ENCODE results near the gene NFIA.

The NFIA gene

DNA sequence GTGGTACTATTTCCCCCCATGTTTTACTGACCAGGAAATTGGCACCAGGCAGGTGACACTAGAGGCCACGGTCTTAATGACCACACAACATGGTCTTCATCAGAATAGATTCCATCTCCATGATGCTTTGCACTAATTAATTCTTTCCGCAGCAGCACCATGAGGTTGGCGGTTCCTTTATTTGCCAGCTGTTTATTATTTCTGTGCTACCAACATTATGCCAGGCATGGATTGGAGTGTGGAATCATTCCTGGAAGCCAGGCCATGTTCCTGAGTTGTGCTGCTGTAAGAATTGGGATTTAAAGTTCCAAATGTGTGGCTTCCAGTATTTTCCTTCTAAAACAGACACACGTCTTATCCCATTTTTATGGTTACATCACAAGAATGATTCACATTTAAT, 107.8 kb downstream of the NFIA start:
- no peak for DNase-seq

DNA sequence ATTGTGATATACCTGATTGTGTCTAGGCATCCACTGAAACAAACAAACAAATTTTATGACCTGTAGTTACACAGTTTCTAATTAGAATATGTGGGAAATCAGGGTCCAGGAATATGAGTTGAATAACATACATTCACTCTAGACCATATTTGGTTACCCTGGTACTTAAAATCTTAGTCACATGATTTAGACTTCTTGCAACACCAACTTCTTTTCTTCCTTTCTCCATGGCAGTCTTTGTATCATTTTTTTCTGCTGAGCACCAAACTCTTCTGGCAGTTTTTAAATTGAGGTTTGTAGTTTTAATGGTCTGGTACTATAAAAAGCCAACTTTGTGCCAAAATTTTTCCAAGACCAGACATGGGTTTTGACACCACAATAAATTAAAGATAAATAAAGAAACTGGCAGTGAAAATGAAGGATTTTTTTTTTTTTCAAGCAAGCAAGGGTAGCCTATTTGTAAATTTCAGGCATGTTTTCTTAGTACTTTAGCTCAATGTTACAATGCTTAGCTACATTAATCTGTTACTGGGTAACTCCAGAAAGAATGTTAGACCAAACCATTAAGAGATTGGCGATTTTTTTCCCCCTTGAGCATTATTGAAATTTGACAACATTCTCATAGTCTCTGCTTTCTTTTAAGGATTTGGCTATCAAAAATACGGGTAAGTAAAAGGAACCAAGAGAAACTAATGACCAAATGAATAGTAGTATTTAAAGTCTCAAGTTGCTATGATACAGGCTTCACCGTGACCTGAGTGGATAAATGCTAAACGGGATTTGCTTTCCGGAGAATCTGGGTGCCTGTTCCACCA, 108.5 kb downstream of the NFIA start:
- no peak for DNase-seq

DNA sequence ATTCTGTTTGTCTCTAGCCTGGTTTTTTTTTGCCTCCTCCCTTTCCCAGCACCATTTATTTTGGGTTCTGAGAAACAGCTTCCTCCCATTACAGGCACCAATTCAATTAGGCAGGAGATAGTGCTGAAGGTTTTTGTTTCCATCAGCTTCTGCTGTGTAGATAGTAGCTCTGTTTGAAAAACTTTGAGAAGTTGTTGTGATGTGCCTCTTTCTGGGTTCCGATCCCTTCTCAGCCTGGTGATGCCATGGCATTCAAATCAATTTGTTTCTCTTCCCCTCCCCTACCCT, 109.0 kb downstream of the NFIA start:
- no peak for DNase-seq

DNA sequence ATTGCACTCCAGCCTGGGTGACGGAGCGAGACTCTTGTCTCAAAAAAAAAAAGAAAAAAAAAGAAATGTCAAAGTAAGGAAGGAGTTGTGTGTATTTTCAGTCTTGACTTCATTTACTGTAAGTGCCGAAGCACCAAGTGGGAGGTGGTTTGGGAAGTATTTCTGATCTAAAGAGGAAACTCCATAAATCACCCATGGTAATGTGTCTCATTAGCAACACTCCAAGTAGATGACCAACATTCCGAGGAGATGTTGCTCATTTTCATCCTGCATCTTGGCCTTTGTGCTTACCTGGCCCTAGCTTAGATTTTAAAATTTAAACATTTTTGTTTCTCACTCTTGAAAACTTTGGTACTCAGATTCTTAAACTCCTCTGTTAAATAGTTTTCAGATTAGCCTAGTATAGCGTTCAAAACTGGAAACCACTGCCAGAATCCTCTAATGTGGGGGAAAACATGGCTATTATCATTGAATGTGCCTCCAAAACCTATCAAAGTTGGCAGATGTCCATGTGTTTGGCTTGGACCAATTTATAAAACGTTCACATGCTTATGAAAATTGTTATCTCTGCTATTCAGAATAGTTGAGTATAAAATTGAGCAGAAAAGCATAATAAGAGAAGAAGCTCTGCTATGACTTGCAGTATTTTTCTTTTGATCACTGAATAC, 110.4 kb downstream of the NFIA start:
- no peak for DNase-seq

DNA sequence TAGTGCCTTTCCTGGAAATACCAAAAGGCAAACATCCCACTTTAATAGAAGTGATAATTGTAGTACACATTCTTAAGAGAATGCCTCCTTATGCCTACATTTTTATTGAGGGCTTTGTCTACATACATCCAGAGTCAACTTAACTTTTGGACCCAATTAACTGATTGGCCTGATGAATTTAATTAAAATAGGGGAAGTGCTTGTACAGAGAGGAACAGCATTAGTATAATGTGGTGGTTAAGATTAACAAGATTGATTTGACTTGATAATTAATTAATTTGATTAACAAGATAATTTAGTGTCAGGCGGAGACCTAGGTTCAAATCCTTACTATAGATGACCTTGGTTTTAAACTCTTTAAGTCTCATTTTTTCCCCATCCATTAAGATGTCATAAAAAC, 111.4 kb downstream of the NFIA start:
- DNase-seq, result no peak

DNA sequence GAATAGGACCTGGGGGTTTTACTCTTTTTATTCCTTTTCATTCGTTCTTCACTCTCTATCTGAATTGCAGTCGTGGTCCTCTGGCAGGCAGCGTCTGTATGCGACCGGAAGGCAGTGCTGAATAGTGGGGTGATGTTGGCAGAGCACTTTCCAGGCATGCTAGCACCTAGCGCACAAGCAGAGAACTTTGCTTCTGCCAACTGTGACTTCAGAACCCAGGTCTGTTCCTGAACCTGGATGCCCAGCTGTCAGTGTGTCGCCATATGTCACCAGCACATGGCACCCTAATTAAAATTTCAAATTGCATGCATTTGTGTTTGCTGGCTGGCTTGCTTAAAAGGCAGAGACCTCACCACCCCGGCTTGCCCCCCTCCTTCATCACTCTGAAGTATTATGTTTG, 116.2 kb downstream of the NFIA start:
- no peak for DNase-seq

DNA sequence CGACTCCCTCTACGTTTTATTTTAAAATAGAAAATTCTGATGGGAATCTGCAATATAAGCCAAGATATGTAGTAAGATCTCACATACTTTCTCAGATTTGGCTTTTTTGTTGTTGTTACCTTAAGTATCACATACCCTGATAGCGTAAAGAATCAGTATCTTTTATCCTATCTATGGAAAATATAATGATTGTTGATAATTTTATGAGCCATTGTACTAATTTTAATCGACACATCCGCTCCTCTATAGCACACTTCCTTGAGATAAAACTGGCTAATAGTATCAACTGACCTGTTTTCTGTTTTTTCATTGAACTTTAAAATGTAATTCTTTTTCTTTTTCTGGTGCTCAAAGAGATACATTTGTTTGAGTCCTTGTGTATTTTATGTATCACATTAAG, 118.7 kb downstream of the NFIA start:
- no peak for DNase-seq

DNA sequence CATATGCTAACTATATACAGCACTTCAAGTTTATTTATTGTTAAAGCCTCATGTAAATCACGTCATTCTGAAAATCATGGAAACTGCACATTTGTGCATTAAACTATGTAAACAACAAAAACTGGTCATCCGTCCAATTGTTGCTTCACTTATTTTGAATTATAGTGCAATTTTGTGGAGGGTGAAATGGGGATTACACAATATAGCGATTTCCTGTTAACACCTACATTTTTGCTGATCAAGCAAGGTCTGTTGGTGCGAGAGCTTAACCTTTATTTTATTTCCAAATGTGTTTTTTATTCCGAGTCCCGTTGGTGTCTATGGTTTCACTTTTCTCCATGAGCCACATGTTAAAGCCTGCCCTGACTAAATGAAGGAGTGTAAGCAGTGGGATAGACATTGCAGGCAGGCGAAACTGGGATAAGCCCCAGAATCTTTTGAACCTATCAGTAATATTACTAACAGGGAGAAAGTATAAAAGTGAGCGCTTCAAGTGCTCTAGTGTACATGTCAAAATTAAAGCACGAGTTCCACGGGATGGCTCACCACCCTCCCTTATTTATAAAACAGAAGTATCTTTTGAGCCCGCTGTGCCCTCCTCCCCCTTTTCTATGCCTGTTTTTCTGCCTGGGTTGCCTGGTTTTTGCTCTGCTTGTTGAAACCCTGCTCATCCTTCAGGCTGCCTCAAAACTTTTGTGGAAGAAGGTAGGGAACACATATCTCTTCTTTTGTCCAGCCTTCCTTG, 120.7 kb downstream of the NFIA start:
- no peak for DNase-seq

DNA sequence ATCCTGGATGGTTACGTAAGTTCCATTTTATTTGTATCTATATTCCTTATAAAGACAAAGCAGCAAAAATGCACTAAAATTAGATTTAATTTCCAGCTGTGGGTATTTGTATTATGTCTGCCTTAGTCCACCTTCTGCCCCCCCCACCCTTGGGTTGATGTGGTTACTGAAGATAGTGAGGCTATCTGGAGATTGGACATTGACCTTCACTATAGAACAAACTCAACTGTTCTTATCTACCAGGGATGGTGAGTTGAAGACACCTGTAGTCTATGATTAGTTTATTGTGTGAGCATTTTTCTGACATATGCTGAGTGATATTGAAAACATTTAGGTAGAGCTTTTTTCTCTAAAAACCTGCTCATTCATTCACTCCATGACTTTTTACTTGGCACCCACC, 122.2 kb downstream of the NFIA start:
- DNase-seq, result no peak

DNA sequence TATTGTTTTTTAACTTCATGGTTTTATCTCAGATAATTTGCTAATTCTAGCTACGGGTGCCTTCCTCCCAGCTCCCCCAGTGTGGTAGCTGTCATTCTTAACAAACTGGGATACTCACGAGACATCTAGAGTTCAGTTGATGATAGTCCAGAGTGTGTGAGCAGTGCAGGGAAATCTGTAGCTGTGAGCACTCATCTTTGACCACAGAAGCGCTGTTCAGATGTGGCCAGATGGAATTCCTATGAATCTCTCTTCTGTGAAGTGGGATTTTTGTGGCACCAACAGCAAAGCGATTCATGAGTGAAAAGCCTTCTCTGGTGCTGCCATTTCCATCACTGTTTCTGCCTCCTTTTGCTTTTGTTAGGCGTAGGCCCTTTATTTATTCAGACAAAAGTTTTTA, 125.1 kb downstream of the NFIA start:
- DNase-seq, result no peak

DNA sequence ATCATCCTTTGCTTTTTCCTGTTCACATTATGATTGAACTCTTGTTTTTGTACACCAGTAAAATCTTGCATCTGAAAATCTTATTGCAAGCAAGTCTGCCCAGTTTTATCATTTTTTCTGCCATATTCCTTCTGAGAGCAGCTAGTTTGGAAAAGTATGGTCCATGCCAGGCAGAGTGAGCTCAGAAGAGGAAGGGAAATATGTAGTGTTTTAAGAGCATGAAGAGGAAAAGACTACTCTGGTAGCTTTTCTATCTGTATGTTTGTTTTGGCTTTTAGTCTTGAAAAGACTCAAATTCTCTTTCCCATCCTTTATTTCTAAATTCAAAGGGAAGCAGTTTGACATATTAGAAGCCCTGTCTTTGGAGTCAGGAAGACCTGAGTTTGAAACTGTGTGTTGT, 125.8 kb downstream of the NFIA start:
- DNase-seq, result no peak

DNA sequence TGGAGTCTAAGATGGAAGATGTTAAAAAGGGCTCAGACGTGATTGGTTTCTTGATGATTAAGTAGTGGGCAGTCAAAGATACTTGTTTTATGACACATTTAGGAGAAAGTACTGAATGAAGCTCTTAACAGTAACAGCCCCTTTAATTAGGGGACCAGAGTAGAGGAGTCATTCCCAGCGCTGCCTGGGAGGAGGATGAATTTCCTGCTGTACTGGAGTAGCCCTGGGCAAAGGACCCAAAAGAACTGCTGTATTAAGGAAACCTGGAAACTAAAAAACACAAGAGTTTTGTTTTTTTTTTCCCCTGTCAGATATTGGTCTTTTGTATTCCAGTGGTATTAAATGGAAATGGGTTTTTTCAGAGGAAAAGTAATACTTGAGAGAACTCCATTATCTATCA, 126.5 kb downstream of the NFIA start:
- no peak for DNase-seq

DNA sequence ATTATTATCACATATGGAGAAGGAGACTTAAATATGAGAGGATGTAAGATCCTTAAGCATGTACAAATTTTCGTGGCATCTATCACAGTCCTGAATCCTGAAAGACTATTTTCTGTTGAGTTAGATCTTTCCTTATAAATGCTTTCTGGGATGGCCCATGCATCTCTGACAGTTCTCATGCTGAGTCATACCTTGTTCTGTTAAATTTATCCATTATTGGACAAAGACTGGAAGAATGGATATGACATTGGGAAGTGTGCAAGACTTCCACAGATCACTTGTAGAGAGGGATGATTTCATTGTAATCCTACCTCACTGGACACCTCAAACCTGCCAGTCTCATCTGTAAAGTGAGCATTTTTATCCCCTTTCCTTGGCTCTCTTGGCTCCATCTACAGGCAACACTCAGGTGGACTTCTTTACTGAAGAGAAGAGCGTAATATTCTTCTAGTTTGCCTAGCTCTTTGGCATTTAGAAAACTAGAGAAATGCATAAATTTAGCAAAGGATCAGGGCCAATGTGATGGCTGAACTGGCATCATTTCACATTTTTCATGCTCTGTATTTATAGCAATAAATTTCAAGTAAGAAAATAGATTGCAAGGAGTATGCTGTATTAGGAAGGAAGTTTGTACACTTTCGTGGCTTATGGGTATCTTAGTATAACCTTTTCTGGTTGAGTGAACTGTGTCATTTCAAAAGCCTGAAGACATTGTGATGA, 128.2 kb downstream of the NFIA start:
- DNase-seq, result no peak

DNA sequence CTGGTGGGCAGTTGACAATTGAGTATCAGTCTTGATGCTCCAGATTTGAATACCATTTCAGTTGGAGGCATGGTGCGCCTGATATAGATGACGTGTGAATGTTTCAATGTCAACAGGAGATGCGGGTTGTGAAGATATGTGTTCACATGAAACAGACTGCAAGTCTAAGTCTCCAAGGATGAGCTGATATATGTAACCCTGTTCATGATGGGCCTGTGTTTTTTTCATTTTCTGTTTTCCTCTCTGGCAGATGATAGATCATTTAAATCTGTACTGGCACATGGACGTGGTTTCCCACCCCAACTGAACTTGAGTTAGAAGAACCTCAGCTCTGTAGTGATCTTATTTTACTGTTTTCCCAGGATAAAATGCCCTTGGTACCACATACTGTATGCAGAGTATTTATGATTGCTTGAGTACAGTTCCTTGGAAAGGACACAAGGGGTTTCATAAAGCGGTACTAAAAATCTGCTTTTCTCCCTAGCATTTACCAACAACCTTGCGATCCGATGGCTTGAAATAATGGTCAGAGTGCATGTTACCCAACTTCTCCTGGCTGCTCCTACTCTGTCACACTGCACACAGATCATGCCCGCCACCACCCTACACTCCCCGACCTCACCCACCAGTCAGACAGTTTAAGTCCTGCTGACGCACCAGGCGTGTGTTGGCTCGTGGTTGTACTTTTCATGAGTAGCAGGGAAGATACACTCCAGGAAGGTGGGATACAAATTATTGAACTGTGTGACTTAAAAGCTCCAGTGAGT, 131.1 kb downstream of the NFIA start:
- DNase-seq, result no peak

DNA sequence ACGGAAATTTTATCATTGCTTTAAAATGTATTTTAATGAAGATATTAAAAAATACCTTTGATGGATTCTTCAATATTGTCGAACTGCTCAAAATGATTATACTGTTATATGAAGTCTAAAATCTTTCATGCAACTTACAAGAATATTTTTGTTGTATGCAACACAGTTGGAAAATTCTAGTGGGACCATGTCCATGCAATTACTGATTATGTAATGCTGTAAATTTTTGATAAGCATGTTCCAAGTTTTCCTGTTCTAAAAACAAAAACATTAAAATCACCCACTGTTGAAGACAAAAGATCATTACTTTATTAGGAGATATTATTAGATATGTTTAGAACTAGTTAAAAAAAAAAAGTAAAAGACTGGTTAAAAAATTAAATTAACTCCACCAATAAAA, 132.8 kb downstream of the NFIA start:
- no peak for DNase-seq

DNA sequence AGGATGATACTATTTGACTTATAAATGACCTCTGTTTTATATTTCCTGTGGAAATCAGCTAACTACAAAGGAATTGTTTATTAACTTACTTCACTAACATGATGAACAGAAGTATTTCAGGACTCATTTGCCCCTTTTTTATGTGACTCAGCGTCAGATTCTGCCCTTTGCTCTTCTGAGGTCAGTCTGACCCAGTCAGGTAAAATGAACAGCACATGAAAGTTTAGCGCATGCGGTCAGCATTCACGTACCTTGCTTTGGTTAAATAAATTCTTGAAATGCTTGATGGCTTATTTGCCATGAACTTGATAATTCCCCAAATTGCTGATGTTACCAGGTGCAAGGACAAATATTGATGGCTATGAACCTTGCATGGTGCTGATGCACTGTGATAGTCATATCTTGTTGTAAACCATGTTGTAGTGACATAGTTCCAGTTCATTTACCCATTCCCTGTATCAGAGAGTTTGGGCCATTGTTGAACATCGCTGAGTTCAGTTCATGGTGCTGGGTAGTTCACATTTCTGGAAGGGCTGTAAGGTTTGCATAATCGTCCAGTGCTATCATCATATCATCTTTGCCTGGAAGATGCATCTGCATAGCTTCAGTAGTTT, 133.4 kb downstream of the NFIA start:
- DNase-seq, result no peak

DNA sequence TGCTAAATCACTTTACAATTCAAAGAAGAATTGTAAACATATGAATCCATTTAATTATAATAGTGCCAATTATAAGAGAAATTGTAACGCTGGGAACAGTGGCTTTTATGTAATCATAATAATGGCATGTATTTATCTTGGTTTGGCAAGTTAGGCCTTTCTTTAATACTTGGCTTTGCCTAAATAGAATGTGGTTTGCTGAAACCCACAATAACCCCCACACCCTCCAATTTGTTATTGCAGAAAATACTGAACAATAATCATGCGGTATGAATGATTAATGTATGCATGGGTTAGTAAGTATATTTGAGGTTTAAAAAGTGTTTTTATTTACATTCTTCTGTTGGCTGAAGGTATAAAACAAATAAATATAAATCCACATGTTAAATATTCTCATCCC, 138.2 kb downstream of the NFIA start:
- DNase-seq, result no peak

DNA sequence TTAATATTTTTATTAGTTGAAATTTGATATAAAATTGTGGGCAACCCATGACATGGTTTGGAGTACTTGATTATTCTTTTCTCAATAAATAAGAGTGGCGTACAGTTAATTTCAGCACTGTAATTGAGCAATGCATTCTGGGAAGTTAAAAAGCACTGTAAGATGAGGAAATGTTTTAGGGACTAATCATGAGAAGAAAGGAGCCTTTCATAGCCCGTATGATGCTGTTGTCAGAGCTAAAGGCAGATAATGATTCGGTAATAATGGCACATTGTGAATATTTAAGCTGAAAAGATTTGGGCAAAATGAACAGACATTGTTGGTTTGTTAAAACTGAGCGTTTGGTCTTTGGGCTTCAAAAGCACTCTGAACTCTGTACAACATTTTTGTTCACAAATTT, 139.3 kb downstream of the NFIA start:
- DNase-seq, result no peak

DNA sequence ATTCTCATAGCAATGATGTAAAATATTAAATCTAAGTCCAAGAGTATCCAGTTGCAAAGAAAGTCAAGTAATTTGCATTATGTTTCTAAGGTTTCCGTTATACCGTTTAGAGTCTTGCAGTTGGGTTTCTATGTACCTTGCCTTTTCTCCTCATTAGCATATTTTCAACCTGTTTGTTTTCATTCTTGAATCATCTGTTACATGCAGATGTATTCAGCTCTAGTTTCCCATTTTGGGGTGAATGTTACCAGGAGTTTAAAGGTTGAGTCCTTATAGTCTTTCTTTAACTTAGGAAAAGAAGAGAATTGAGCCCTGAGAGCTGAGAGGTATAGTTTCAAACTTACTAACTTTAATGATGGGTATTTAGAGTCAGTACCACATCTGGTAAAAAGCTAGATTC, 139.9 kb downstream of the NFIA start:
- no peak for DNase-seq

DNA sequence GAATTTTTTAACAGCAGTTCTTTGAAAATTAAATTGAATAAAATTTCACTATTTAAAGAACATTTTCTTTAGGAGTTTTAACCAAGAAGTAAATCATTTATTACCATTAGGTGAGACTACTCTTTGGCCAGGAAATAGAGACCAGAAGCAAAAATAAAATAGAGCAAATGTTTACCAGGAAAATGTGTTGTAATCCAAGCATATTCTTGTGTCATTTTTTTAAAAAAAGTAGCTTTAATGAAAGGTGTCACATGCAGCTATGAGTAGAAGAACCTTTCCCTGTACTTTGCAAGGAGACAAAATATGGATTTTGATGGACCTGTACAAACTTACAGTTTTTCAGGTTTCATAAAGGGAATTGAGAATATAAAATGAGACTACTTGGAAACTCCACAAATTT, 140.8 kb downstream of the NFIA start:
- DNase-seq, result no peak

DNA sequence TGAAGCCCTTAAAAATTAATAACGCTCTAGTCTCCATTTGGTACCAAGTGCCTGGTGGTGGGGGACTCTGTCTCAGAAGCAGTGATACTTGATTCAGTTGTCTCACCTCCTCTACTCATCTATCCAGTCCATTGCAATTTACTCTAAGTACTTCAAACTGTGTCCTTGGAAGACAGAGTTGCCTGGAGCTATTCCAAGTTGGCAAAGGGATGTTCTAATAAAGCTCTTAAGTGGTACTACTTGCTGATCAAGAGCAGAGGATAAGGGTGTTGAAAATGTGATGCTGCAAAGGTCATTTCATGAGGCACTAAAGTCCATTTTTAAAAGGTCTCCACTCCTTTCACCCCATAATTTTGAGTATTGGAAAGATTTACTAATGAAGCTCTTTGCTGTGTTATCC, 142.2 kb downstream of the NFIA start:
- DNase-seq, result no peak

DNA sequence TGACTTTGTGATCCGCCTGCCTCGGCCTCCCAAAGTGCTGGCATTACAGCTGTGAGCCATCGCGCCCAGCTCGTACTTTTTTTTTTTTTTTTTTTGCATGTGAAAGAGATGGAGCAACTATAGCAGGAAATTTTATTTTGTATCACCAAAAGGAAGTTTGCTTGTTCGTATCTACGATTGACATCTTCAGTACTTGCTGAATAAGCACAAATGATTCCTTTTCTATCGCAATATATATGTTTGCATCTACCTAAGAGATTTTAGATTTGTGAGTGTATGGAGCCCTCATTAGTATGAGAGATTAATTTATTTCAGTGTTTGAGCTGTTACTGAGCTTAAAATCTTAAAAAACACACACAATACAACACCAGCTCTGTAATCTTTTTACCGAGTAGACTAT, 143.1 kb downstream of the NFIA start:
- DNase-seq, result no peak
